Measurements from ENCODE around the gene PHF3.
A peak's percentile ranks its signal among the peaks of the same experiment; 100 is the strongest.

Gene PHF3

DNA sequence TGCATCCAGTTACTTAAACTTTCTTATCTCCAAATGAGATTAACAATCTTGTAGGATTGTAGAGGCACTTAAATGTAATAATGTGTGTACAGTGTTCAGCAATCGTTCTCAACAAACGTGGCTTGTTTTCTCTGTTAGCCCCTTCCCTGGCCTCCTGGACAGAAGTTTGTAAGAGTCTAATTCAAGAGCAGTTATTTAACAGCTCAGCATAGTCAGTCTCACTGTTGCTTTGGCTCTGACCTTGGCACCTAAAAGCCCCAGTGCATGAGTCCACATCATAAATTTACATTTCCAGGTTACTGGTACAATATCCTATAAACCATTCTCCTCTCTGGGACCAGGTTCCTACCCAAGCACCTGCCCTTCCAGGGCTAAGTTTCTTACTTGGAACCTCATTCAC lies 11.5 kb upstream of the PHF3 start:
- Mint-ChIP-seq H3K36me3 (ENCODE audit: low read depth) (no peaks in the 10 kb centered on the region), H3K27ac (no peak overlapping the region), H3K9me3 (no peaks in the 10 kb centered on the region), H3K4me1 (ENCODE audit: low read depth) (peaks cover 12% of the 10 kb centered on the region), H3K27me3 (peaks cover 4% of the 10 kb centered on the region), H3K4me3 (no peak overlapping the region)
- intact Hi-C loops (cut with micrococcal nuclease), result no loop called here

DNA sequence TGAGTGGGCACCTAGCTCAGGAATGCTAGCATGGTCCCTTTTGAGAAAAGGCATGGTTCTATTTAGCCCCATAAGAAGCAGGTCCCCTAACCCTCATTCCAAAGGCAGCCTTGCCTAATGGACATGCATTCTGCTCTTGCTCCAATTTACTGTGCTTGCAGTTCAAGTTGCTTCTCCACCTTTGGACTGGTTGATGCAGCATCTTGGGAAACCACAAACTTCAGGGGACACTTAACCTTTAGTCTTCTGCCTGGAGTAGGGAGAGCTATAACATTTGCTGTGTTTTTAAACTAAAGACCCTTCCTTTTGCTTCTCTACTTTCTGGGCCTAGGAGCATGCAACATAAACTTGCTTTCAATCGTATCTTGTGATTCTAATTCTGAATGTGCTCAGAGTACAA lies 5.1 kb upstream of the PHF3 start:
- H3K4me3 Mint-ChIP-seq, result no peak overlapping the region
- intact Hi-C loops (cut with micrococcal nuclease), result no loop called here
- no peak overlapping the region for H3K27ac Mint-ChIP-seq
- peaks cover 41% of the 10 kb centered on the region for H3K4me1 Mint-ChIP-seq (ENCODE audit: low read depth)
- no peaks in the 10 kb centered on the region for H3K36me3 Mint-ChIP-seq (ENCODE audit: low read depth)
- H3K9me3 Mint-ChIP-seq, result no peaks in the 10 kb centered on the region
- no peaks in the 10 kb centered on the region for H3K27me3 Mint-ChIP-seq

DNA sequence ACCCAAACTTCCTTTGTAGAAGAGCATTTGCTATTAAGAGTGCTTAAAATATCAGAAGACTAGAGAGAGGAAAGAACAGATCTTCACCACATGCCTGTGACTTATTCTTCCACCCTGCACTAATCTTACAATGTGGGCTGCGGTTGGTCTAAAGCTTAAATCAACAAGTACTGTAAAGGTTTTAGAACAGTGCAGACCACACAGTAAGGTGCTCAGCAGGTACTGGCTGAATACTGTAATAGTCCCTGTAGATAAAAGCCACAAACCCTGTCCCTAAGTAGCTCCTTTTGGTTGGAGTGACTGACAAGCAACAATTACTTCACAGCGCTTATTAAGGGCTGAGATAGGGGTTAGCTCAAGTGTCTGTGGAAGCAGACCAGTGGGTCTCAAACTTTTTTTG lies 972 bp upstream of the PHF3 start:
- H3K36me3 Mint-ChIP-seq (ENCODE audit: low read depth), result peaks cover 13% of the 10 kb centered on the region
- intact Hi-C loops (cut with micrococcal nuclease), result loop anchor here (1.0 to 5.0 kb wide), 3 partner anchors 37 to 282 kb away; no protein-coding TSS in a partner anchor
- no peak overlapping the region for H3K4me3 Mint-ChIP-seq
- no peak overlapping the region for H3K27ac Mint-ChIP-seq
- H3K4me1 Mint-ChIP-seq (ENCODE audit: low read depth), result peaks cover 46% of the 10 kb centered on the region
- H3K27me3 Mint-ChIP-seq, result no peaks in the 10 kb centered on the region
- H3K9me3 Mint-ChIP-seq, result no peaks in the 10 kb centered on the region

DNA sequence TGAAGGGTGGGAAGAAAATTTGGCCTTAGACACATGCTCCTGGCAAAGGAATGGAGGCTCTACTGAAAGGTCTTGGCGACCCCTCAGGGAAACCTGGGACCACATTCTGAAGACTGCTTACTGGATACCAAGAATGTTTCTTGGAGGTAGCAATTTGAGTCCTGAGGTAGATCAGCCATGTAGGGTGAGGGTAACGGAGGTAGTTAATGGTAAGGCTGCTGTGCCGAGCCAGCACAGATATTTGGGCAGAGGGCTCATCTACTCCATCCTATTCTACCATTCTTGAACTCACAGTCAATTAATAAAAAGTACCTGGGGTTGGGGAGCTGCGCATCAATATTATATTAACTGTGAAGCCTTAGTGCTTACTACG lies 401 bp upstream of the PHF3 start:
- Mint-ChIP-seq H3K9me3 (no peaks in the 10 kb centered on the region), H3K27me3 (no peaks in the 10 kb centered on the region), H3K4me3 (peak overlapping the region; percentile 91), H3K27ac (peak overlapping the region; percentile 98), H3K4me1 (ENCODE audit: low read depth) (peaks cover 46% of the 10 kb centered on the region), H3K36me3 (ENCODE audit: low read depth) (peaks cover 13% of the 10 kb centered on the region)
- intact Hi-C loops (cut with micrococcal nuclease), result loop anchor here (1.0 to 5.0 kb wide), 3 partner anchors 38 to 282 kb away; no protein-coding TSS in a partner anchor

DNA sequence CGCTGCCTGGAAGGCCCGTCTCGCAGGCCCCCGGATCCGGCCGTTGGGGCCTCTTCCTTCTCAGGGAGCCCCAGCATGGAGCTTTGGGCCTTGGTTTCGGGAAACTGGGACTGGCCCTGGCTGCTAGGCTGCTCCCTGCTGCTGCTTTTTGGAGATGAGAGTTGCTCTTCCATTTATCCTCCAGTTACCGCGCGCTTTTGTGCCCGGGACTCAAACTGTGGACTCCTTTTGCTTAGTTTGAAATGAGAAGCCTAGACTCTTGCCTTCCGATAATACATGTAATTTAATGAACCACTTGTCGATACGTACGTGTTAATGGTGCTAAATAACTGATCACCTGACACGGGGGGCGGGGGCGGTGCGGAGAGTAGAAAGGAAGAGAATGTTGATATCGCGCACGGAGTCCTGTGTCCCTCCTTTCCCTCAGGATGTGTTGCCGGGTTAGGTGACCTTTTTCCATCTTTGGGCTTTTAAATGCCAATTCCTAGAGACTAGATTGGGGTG lies 968 bp downstream of the PHF3 start:
- H3K27ac Mint-ChIP-seq, result peak overlapping the region; percentile 98
- intact Hi-C loops (cut with micrococcal nuclease), result loop anchor here (5.0 kb wide), 1 partner anchor 39 kb away; no protein-coding TSS in a partner anchor
- peaks cover 44% of the 10 kb centered on the region for H3K4me1 Mint-ChIP-seq (ENCODE audit: low read depth)
- H3K27me3 Mint-ChIP-seq, result no peaks in the 10 kb centered on the region
- H3K9me3 Mint-ChIP-seq, result no peaks in the 10 kb centered on the region
- peak overlapping the region; percentile 91 for H3K4me3 Mint-ChIP-seq
- peaks cover 18% of the 10 kb centered on the region for H3K36me3 Mint-ChIP-seq (ENCODE audit: low read depth)

DNA sequence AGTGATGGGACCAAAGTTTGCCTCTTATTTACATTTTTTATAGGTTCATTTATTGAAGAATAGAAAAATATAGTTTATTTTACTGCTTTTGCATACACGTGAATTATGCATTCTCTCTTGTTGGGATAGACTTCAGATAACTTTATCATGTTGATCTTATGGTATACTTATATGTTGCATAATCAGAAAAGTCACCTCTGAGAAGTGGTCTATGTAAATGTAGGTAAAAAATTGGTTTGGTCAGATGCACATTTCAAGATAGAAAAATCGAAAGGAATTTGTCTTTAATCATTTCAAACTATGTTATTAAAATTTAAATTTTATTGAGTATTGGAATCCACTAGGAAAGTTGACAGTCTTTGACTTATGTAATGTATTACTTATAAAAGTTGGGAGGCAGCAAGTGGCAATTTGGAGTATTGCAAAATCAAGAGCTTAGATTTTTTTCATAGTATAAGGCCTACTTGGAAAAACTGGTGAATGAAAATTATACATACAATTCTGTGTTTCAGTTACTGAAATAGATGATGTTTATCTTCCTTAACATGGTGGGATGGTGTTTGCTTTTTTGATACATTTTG lies 2.4 kb downstream of the PHF3 start:
- no peak overlapping the region for H3K4me3 Mint-ChIP-seq
- no peaks in the 10 kb centered on the region for H3K9me3 Mint-ChIP-seq
- no peak overlapping the region for H3K27ac Mint-ChIP-seq
- peaks cover 43% of the 10 kb centered on the region for H3K4me1 Mint-ChIP-seq (ENCODE audit: low read depth)
- intact Hi-C loops (cut with micrococcal nuclease), result loop anchor here (5.0 kb wide), 1 partner anchor 41 kb away; no protein-coding TSS in a partner anchor
- H3K36me3 Mint-ChIP-seq (ENCODE audit: low read depth), result peaks cover 22% of the 10 kb centered on the region
- H3K27me3 Mint-ChIP-seq, result no peaks in the 10 kb centered on the region

DNA sequence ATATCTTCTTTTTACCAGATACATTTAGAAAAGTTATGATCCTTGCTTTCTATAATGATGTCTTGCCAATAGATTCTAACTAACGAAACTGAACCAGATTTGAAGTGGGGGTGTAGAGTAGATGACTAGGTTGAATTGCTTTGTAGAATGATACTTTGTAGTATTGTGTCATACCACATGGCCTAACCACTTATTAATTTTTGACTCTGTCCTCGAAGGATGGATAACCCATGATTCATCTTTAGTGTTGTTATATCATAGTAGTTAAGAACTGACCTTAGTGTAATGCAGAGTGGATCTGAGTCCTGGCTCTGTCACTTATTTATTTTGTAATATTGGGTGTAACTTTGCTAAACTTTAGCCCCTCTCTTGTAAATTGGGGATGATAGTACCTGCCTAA lies 4.5 kb downstream of the PHF3 start:
- H3K27me3 Mint-ChIP-seq, result no peaks in the 10 kb centered on the region
- H3K4me3 Mint-ChIP-seq, result no peak overlapping the region
- no peaks in the 10 kb centered on the region for H3K9me3 Mint-ChIP-seq

DNA sequence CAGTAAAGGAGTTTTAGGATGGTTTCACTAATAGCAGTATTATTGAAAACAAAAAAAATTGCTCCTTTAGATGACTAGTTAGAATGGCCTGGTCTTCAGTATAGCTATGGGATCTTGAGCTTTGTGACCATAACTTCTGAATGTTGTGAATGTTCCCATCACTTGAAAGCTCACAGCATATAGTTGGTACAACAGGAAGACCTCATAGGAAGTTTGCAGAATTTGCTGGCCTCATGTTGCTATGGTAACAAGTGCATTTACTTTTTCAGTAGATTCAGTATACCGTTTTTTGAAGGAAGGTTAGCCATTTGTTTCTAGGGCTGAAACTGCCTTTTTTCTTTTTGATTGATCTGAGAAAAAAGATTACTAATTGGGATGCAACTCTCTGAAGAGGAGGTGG lies 8.3 kb downstream of the PHF3 start:
- H3K36me3 Mint-ChIP-seq (ENCODE audit: low read depth), result peaks cover 24% of the 10 kb centered on the region
- H3K27ac Mint-ChIP-seq, result no peak overlapping the region
- peaks cover 29% of the 10 kb centered on the region for H3K4me1 Mint-ChIP-seq (ENCODE audit: low read depth)
- no peaks in the 10 kb centered on the region for H3K9me3 Mint-ChIP-seq
- intact Hi-C loops (cut with micrococcal nuclease), result loop anchor here (5.0 kb wide), 1 partner anchor 38 kb away; no protein-coding TSS in a partner anchor
- H3K4me3 Mint-ChIP-seq, result no peak overlapping the region
- no peaks in the 10 kb centered on the region for H3K27me3 Mint-ChIP-seq

More for the DNA sequence above, 4.5 kb downstream of the PHF3 start:
- intact Hi-C loops (cut with micrococcal nuclease), result loop anchor here (5.0 kb wide), 1 partner anchor 42 kb away; no protein-coding TSS in a partner anchor
- Mint-ChIP-seq H3K4me1 (ENCODE audit: low read depth) (peaks cover 49% of the 10 kb centered on the region), H3K36me3 (ENCODE audit: low read depth) (peaks cover 29% of the 10 kb centered on the region), H3K27ac (no peak overlapping the region)

DNA sequence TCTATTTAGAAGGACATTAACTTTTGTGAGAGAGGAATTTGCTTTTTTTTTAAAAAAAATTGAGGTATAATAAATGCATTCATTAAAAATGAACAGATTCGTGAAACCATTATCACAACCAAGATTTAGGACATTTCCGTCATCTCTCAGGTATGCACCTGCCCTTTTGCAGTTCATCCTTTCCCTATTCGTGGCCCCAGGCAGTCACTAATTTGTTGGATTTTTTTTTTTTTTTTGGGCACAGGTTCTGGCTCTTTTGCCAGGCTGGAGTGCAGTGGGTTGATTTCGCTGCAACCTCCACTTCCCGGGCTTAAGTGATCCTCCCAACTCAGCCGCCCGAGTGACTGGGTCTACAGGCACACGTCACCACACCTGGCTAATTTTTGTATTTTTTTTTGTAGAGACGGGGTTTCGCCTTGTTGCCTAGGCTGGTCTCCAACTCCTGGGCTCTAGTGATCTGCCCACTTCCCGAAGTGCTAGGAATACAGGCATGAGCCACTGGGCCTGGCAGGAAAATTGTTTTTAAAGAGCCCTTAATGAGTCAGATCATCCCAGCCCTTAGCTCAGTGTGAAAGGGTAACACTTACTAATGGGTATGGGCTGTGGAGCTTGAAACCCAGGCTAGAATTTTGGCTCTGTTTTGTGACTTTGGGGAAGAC lies 9.2 kb downstream of the PHF3 start:
- no peak overlapping the region for H3K4me3 Mint-ChIP-seq
- intact Hi-C loops (cut with micrococcal nuclease), result loop anchor here (5.0 kb wide), 1 partner anchor 38 kb away; no protein-coding TSS in a partner anchor
- H3K36me3 Mint-ChIP-seq (ENCODE audit: low read depth), result peaks cover 24% of the 10 kb centered on the region
- H3K27ac Mint-ChIP-seq, result no peak overlapping the region
- H3K4me1 Mint-ChIP-seq (ENCODE audit: low read depth), result peaks cover 24% of the 10 kb centered on the region
- H3K27me3 Mint-ChIP-seq, result no peaks in the 10 kb centered on the region
- no peaks in the 10 kb centered on the region for H3K9me3 Mint-ChIP-seq

DNA sequence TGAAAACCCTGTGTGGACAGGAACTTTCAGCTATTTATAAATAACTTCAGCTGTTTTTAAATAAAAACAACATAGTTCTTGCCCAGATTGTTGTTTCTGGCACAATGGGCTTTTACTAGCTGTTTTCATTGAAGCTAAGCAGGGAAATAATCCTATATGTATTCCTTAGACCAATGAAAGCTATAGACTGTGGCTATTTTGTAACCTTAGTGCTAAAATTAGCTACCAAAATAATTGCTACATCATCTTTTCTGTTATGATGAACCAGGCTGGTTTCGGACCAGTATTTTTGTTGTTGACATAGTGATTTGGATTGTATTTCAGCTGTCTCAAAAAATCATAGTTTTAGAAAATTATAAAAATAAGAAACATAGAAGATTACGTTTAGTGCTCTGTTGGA lies 13.7 kb downstream of the PHF3 start:
- Mint-ChIP-seq H3K36me3 (ENCODE audit: low read depth) (peaks cover 22% of the 10 kb centered on the region), H3K27ac (no peak overlapping the region), H3K4me3 (no peak overlapping the region), H3K4me1 (ENCODE audit: low read depth) (peaks cover 40% of the 10 kb centered on the region), H3K9me3 (no peaks in the 10 kb centered on the region), H3K27me3 (no peaks in the 10 kb centered on the region)
- intact Hi-C loops (cut with micrococcal nuclease), result no loop called here

DNA sequence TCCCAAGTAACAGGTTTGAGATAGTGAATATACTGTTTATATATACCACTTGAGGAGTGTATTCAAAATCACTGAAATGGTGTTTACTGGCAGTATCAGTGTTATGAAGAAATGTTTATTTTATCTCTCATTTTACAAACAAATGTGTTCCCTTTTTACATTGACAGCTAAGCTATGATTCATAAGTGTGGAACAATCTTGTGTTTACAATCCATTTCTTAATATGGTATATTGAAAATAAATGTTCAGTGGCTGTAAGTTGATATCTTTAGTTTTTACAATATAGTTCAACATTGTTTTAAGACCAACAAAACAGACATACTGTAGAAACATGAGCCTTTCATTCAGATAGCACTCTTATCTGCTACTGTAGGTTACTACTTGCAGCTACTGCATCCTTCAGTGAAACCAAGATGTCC lies 14.3 kb downstream of the PHF3 start:
- intact Hi-C loops (cut with micrococcal nuclease), result no loop called here

DNA sequence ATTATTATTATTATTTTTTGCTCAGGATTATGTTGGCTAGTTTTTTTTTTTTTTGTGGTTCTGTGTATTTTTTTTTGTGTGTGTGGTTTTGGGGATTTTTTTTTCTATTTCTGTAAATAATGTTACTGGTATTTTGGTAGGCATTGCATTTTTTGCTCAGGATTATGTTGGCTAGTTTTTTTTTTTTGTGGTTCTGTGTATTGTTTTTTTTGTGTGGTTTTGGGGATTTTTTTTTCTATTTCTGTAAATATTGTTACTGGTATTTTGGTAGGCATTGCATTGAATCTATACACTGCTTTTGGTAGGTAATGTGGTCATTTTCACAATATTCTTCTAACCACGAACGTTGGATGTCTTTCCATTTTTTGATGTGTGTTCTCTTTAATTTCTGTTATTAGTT lies 17.4 kb downstream of the PHF3 start:
- Mint-ChIP-seq H3K4me3 (no peak overlapping the region), H3K4me1 (ENCODE audit: low read depth) (peaks cover 58% of the 10 kb centered on the region), H3K36me3 (ENCODE audit: low read depth) (peaks cover 7% of the 10 kb centered on the region), H3K27ac (no peak overlapping the region), H3K9me3 (no peaks in the 10 kb centered on the region), H3K27me3 (no peaks in the 10 kb centered on the region)
- intact Hi-C loops (cut with micrococcal nuclease), result no loop called here

More for the DNA sequence above, 14.3 kb downstream of the PHF3 start:
- H3K27ac Mint-ChIP-seq, result no peak overlapping the region
- no peaks in the 10 kb centered on the region for H3K27me3 Mint-ChIP-seq
- peaks cover 17% of the 10 kb centered on the region for H3K36me3 Mint-ChIP-seq (ENCODE audit: low read depth)
- H3K4me3 Mint-ChIP-seq, result no peak overlapping the region
- no peaks in the 10 kb centered on the region for H3K9me3 Mint-ChIP-seq
- peaks cover 39% of the 10 kb centered on the region for H3K4me1 Mint-ChIP-seq (ENCODE audit: low read depth)

DNA sequence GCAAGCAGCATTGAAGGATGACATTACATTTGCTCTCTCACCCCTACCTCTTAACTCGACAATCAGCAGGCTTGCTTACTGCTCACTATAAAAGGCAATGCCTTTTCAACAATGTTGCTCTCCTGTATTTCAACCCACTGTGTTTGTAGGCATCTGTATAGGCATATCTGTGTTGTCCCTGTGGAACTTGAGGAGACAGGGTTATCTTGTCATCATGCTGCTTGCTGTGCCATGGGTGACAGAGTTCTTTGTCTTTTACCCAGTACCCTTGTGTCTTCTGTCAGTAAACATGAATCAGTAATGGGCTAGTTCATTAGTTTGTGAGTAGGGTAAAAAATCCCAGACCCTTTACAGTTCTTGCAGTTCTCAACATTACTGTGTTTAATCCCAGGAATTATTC lies 25.2 kb downstream of the PHF3 start:
- H3K27me3 Mint-ChIP-seq, result no peaks in the 10 kb centered on the region
- H3K27ac Mint-ChIP-seq, result no peak overlapping the region
- no peak overlapping the region for H3K4me3 Mint-ChIP-seq
- H3K4me1 Mint-ChIP-seq (ENCODE audit: low read depth), result peaks cover 40% of the 10 kb centered on the region
- no peaks in the 10 kb centered on the region for H3K9me3 Mint-ChIP-seq
- intact Hi-C loops (cut with micrococcal nuclease), result no loop called here
- H3K36me3 Mint-ChIP-seq (ENCODE audit: low read depth), result no peaks in the 10 kb centered on the region

DNA sequence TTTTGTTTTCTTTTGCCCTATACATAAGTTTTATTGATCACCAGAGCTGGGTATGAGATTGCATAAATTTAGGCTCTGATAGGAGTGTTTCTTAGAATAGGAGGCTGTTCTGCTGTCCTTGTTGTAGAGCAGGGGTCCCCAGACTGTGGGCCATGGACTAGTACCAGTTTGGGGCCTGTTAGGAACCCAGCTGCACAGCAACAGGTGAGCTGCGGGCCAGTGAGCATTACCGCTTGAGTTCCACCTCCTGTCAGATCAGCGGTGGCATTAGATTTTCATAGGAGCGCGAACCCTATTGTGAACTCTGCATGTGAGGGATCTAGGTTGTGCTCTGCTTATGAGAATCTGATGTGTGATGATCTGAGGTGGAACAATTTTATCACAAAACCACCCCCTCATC lies 26.2 kb downstream of the PHF3 start:
- H3K27me3 Mint-ChIP-seq, result no peaks in the 10 kb centered on the region
- no peak overlapping the region for H3K27ac Mint-ChIP-seq
- peaks cover 32% of the 10 kb centered on the region for H3K4me1 Mint-ChIP-seq (ENCODE audit: low read depth)
- no peaks in the 10 kb centered on the region for H3K9me3 Mint-ChIP-seq
- H3K4me3 Mint-ChIP-seq, result no peak overlapping the region
- intact Hi-C loops (cut with micrococcal nuclease), result no loop called here
- no peaks in the 10 kb centered on the region for H3K36me3 Mint-ChIP-seq (ENCODE audit: low read depth)

Measured in dendritic cell treated with granulocyte-macrophage colony-stimulating factor and Interleukin-4, amounts not matched to agents 40 ng/mL and 50 ng/mL, for 4 days (primary cell).